HG02588 (cell line): Measurements from ENCODE around the gene ANKFY1.

Experiments used
- ATAC-seq: cut with Tn5 transposase; IDR thresholded peaks from one replicate; pipeline ENCODE4 v1.9.1; 2021; ENCODE audit warnings: mild to moderate bottlenecking, moderate library complexity; ENCODE audit not compliant: unreplicated experiment

The ANKFY1 gene

GRCh38 chr17:4179071-4179470, 84.7 kb downstream of the ANKFY1 start:
- ATAC-seq, result no peak

GRCh38 chr17:4178651-4179050, 85.1 kb downstream of the ANKFY1 start:
- no peak for ATAC-seq

DNA sequence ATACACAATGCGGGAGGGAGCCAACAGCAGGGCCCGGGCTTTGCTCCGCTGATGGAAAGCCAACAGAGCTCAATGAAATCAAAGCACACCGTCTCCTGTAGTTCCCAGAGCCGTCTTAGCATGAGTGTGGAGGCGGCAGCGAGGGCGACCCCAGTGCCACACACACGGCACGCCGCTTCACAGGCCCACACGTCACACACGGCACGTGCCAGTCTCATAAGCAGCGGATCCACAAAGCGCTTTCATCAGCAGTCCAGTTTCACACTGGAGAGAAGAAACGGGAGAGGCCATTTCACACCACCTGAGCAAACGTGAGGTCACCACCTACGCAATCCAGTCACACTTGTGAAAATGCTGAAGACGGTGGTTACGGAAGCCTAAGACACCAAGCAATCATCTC, 86.0 kb downstream of the ANKFY1 start:
- ATAC-seq, result no peak

- ATAC-seq, result no peak
Measured at GRCh38 chr17:4176808-4177472, 86.8 kb downstream of the ANKFY1 start.

GRCh38 chr17:4175921-4176807, 87.6 kb downstream of the ANKFY1 start:
- no peak for ATAC-seq

GRCh38 chr17:4174556-4174955, 89.2 kb downstream of the ANKFY1 start:
- no peak for ATAC-seq

- ATAC-seq, result no peak
Measured at GRCh38 chr17:4173781-4174180, 90.0 kb downstream of the ANKFY1 start.

DNA sequence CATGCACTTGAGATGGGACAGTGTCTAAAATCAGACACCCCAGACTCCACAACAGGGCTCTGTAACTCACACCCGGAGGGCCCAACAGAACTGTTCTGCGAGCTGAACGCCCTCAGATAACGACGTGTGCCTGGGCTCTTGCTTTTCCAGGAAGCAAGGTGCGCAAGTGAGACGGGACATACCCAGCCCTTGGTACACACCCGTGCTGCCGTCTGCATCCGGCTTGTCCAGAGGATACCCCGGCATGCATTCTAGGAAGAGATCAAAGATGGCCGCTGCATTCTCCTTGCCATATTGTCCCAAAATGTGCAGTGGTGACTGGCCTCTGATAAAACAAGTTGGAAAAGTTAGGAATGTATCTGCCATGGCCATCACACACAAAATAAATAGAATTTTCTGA, 91.4 kb downstream of the ANKFY1 start:
- ATAC-seq, result no peak

DNA sequence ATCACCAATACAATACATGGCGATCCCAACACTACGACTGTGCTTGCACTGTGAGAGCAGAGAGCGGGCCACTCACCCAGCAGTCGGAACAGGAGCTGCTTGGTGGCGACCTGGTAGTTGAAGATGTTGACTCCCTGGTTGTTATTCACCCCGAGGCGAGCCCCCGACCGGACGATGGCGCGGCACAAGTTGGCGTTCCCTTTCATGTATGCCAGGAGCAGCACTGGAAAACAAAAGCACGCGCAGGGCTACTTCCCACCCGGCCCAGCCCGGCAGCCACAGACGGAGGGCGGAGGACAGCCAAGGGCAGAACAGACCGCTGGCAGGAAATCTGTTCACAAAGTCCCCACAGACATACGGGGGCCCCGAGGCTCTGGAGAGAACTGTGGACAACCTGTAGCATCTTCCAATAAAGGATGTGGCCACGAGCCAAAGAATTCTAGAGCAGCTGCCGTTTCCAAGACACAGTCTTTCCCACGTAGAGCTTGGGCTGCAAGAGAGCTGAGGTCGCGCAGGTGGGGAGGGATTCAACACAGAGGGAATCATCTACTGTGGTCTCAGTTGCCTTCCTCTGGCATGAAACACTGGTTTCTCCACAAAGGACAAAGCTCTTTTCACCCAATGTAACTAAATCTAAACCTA, 93.0 kb downstream of the ANKFY1 start:
- ATAC-seq, result no peak

GRCh38 chr17:4167786-4168185, 96.0 kb downstream of the ANKFY1 start:
- ATAC-seq, result no peak

- ATAC-seq, result no peak
Measured at GRCh38 chr17:4166419-4166818, 97.4 kb downstream of the ANKFY1 start.

DNA sequence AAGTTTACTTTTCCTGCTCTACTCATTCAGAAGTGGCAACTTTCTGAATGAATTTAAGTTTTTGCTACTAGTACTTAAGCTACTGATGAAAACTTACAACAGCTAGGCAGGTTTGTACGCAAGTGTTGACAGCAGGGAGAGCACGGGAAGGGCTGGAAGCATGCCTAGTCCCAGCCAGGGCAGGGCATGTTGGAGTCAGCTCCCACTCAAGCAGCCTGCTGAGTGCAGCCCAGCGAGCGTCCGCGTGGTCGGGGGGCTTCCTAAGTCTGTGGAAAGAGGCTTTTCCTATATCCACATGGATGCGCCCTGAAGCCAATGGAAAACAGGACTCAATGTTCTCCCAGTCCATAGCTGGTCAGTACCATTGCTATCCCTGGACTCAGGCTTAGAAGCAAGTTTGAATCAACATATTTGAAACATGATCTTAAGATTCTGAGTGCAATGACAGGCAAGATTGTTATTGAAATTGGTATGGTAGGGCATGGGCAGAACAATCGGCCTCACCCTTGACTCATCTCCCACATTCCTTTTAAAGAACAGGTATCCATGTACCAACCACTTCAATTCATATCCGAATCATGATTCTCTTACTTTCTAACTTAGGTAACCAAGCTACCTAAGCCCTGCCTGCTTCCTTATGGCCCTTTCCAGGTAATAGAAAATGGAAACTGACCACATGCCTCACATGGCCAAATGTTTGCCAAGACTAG, 98.3 kb downstream of the ANKFY1 start:
- ATAC-seq, result no peak

DNA sequence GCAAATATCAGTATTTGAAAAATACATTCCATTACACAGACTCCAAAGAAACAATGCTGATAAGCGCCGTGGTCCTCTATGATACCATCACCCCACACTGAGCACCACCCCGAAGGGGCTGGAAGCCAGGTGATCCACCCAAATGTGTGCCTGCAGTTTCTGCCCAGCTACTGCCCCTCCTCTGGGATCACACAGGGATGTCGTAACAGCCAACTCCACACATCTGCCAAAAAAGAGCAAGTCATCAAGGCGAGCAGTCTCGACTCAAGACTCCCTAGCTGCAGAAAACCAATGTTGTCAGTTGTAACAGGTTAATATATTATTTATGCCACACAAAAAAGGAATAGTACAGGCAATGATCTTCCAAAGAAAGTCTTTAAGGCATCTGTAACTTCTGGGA, 99.8 kb downstream of the ANKFY1 start:
- ATAC-seq, result no peak

GRCh38 chr17:4162775-4163466, 100.9 kb downstream of the ANKFY1 start:
- no peak for ATAC-seq

- ATAC-seq, result no peak
Measured at GRCh38 chr17:4162321-4162720, 101.5 kb downstream of the ANKFY1 start.

- ATAC-seq, result no peak
Measured at GRCh38 chr17:4161967-4162305, 101.8 kb downstream of the ANKFY1 start.

GRCh38 chr17:4161192-4161966, 102.4 kb downstream of the ANKFY1 start:
- ATAC-seq, result no peak

GRCh38 chr17:4160294-4160859, 103.4 kb downstream of the ANKFY1 start:
- no peak for ATAC-seq

DNA sequence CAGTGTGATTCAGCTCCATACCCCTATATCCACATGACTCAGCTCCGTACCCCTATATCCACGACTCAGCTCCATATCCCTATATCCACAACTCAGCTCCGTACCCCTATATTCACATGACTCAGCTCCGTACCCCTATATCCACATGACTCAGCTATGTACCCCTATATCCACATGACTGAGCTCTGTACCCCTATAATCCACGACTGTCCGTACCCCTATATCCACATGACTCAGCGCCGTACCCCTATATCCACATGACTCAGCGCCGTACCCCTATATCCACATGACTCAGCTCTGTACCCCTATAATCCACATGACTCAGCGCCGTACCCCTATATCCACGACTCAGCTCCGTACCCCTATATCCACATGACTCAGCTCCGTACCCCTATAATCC, 104.0 kb downstream of the ANKFY1 start:
- ATAC-seq, result no peak
